ENCODE data around the gene COPE.

COPE gene

DNA sequence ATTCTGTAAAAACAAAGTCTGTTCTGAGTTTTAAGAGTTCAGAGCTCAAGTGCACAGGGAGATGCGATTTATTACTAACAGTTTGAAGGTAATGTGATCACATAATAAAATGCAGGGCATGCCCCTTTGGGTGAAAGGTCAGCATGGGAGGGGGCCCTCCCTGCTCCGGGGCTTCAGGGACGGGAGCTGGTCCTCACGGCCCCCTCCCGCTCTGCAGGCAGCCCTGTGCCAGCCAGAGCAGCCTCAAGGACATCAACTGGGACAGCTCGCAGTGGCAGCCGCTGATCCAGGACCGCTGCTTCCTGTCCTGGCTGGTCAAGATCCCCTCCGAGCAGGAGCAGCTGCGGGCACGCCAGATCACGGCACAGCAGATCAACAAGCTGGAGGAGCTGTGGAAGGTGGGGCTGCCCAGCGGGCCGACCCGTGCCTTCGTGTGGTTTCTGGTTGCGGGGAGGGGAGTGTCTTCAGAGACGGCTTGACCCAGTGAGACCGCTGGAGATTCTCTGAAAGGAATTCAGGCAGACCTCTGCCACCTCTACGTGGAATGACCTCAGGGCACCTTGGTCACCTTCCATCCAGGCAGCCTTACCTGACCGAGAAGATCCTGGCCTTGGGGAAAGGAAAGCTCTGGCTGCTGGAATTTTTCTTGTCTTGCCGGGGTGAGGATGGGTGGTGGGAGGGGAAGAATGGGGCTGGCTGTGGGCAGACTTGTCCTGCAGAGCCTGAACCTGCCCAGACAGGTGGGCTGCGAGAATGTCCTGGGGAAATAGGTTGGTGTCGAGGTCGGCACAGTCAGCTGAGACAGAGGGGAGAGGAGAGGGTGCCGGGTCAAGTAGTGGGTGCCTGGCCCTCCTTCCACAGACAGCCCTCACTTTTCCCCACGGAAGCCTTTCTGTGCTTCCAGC is 68.5 kb downstream of the COPE start:
- no peak for DNase-seq

DNA sequence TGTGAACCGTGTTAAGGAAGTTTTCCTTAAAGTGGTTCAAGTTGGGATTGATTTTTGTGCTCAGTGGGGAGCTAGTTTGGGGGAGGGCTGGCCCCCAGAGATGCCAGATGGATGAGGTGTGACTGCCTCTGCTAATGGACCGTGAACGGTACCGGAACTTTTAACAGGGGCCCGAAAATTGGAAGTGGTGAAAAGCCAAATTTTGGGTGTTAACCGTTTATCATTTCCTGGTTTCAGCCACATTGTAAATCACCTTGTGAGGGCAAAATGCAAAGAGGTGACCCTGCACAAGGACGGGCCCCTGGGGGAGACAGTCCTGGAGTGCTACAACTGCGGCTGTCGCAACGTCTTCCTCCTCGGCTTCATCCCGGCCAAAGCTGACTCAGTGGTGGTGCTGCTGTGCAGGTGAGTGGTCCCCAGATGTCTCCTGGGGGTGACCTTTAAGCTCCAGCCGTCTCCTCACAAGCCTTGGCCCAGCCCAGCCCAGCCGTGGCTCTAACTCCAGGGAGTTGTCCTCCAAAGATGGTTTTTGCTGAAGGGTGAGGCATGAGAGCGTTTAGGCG is 69.3 kb downstream of the COPE start:
- no peak for DNase-seq

Data from NCI-H2081 (cell line).